GM03348 (cell line): Measurements from ENCODE around the gene MYLK.
"Not testable (repeated sequence)": the region's sequence is repeated elsewhere in the genome, so short reads cannot be mapped to it uniquely, and the experiment has no call there.

Experiments used
- DNase-seq: peaks from one replicate; pipeline ENCODE4 v3.0.0; 2012; ENCODE audit warnings: low spot score

Gene MYLK

GRCh38 chr3:123745184-123745855 lies 138.8 kb downstream of the MYLK start:
- no peak for DNase-seq

- no peak for DNase-seq
Observed at GRCh38 chr3:123744064-123744463, 140.1 kb downstream of the MYLK start.

- DNase-seq, result peak; percentile 57
Observed at GRCh38 chr3:123743121-123743520, 141.0 kb downstream of the MYLK start.

GRCh38 chr3:123741041-123741511 lies 143.1 kb downstream of the MYLK start:
- DNase-seq, result no peak

GRCh38 chr3:123740391-123740822 lies 143.7 kb downstream of the MYLK start:
- DNase-seq, result no peak

- DNase-seq, result no peak
Observed at GRCh38 chr3:123739754-123740153, 144.4 kb downstream of the MYLK start.

- DNase-seq, result no peak
Observed at GRCh38 chr3:123739106-123739505, 145.0 kb downstream of the MYLK start.

GRCh38 chr3:123738522-123738921 lies 145.6 kb downstream of the MYLK start:
- DNase-seq, result not testable (repeated sequence)

- no peak for DNase-seq
Observed at GRCh38 chr3:123737168-123737567, 147.0 kb downstream of the MYLK start.

GRCh38 chr3:123735456-123735855 lies 148.7 kb downstream of the MYLK start:
- DNase-seq, result no peak

- DNase-seq, result no peak
Observed at GRCh38 chr3:123734527-123734902, 149.6 kb downstream of the MYLK start.

- DNase-seq, result peak; percentile 86
Observed at GRCh38 chr3:123733805-123734526, 150.2 kb downstream of the MYLK start.

GRCh38 chr3:123733341-123733740 lies 150.8 kb downstream of the MYLK start:
- DNase-seq, result no peak

- DNase-seq, result no peak
Observed at GRCh38 chr3:123732447-123732846, 151.7 kb downstream of the MYLK start.

GRCh38 chr3:123730829-123731228 lies 153.3 kb downstream of the MYLK start:
- DNase-seq, result no peak

- no peak for DNase-seq
Observed at GRCh38 chr3:123728991-123729390, 155.1 kb downstream of the MYLK start.

- peak; percentile 22 for DNase-seq
Observed at GRCh38 chr3:123728014-123728413, 156.1 kb downstream of the MYLK start.

- DNase-seq, result no peak
Observed at GRCh38 chr3:123725652-123726400, 158.3 kb downstream of the MYLK start.

- peak; percentile 42 for DNase-seq
Observed at GRCh38 chr3:123724306-123724705, 159.8 kb downstream of the MYLK start.

- DNase-seq, result peak; percentile 84
Observed at GRCh38 chr3:123723522-123724168, 160.5 kb downstream of the MYLK start.

GRCh38 chr3:123723070-123723469 lies 161.1 kb downstream of the MYLK start:
- no peak for DNase-seq

- no peak for DNase-seq
Observed at GRCh38 chr3:123722456-123722855, 161.7 kb downstream of the MYLK start.
